ENCODE results near the gene THAP4. TPM values are rescaled to one million over a fixed set of nuclear protein-coding genes. Genes with fewer than 3 reads are reported as not detected.
A peak's percentile ranks its signal among the peaks of the same experiment; 100 is the strongest.
"Not testable (repeated sequence)": the region's sequence is repeated elsewhere in the genome, so short reads cannot be mapped to it uniquely, and the experiment has no call there.

The THAP4 gene
- total RNA-seq, 4 donors from 2014 or later, result 27.3 to 61.2 (median 42.0) TPM

DNA sequence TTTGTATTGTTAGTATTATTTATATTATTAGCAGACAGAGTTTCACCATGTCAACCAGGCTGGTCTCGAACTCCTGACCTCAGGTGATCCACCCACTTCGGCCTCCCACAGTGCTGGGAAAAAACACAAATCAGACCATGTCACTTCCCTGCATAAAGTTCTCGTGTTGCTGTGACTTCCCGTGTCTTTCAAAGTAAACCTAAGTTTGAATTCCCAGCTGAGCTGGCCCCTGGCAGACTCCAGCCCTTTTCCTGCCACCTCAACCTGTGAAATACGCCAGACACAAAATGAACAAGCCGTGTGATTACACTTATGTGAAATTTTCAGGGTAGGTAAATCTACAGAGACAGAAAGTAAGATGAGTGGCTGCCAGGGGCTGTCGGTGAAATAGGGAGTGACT, 70.5 kb downstream of the THAP4 start:
- peaks cover 0 to 22% (median 0%) of the 10 kb centered on the region in 3 donors for H3K36me3 ChIP-seq
- no peaks in the 10 kb centered on the region for H3K27me3 ChIP-seq
- WGBS, 2 donors, result 79 to 86% methylated on average over 7 of the region's 7 CpGs
- no peak for DNase-seq (ENCODE audit: low spot score in 2 of 2)
- no peak overlapping the region for H3K27ac ChIP-seq
- H3K9me3 ChIP-seq, result no peaks in the 10 kb centered on the region
- peaks cover 0 to 43% (median 4%) of the 10 kb centered on the region in 4 donors for H3K4me1 ChIP-seq
- TF ChIP-seq EP300 (IDR thresholded peaks at IDR 0.05) (no peak), POLR2A (IDR thresholded peaks at IDR 0.05) (no peak)
- TF ChIP-seq, protein P1, sequence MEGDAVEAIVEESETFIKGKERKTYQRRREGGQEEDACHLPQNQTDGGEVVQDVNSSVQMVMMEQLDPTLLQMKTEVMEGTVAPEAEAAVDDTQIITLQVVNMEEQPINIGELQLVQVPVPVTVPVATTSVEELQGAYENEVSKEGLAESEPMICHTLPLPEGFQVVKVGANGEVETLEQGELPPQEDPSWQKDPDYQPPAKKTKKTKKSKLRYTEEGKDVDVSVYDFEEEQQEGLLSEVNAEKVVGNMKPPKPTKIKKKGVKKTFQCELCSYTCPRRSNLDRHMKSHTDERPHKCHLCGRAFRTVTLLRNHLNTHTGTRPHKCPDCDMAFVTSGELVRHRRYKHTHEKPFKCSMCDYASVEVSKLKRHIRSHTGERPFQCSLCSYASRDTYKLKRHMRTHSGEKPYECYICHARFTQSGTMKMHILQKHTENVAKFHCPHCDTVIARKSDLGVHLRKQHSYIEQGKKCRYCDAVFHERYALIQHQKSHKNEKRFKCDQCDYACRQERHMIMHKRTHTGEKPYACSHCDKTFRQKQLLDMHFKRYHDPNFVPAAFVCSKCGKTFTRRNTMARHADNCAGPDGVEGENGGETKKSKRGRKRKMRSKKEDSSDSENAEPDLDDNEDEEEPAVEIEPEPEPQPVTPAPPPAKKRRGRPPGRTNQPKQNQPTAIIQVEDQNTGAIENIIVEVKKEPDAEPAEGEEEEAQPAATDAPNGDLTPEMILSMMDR (IDR thresholded peaks at IDR 0.05), result no peak
- no peak overlapping the region for H3K4me3 ChIP-seq

GRCh38 chr2:241566021-241566420, 70.9 kb downstream of the THAP4 start:
- not testable (repeated sequence) for DNase-seq (ENCODE audit: low spot score in 2 of 2)
- 92 to 93% methylated on average over 11 of the region's 11 CpGs for WGBS, 2 donors

GRCh38 chr2:241565411-241565810, 71.5 kb downstream of the THAP4 start:
- WGBS, 2 donors, result 57 to 73% methylated on average over 10 of the region's 10 CpGs
- TF ChIP-seq POLR2A (IDR thresholded peaks at IDR 0.05), result no peak
- no peak for TF ChIP-seq EP300 (IDR thresholded peaks at IDR 0.05)
- TF ChIP-seq, protein P1 (IDR thresholded peaks at IDR 0.05), result no peak
- DNase-seq (ENCODE audit: low spot score in 2 of 2), result no peak
- Histone ChIP-seq H3K9me3 (no peaks in the 10 kb centered on the region), H3K4me3 (no peak overlapping the region), H3K36me3 (peaks cover 0 to 16% (median 0%) of the 10 kb centered on the region in 3 donors), H3K4me1 (peaks cover 0 to 52% (median 11%) of the 10 kb centered on the region in 4 donors), H3K27me3 (no peaks in the 10 kb centered on the region), H3K27ac (peak overlapping the region in 1 of 4 donors; percentile 43)

More at GRCh38 chr2:241566021-241566420, 70.9 kb downstream of the THAP4 start:
- H3K9me3 ChIP-seq, H3K27me3 ChIP-seq, H3K27ac ChIP-seq, H3K4me3 ChIP-seq: not testable (repeated sequence)
- Histone ChIP-seq H3K36me3 (peaks cover 0 to 18% (median 0%) of the 10 kb centered on the region in 3 donors), H3K4me1 (peaks cover 0 to 46% (median 7%) of the 10 kb centered on the region in 4 donors)

GRCh38 chr2:241564596-241565410, 72.2 kb downstream of the THAP4 start:
- 68 to 72% methylated on average over 12 to 17 of the region's 36 CpGs for WGBS, 2 donors
- Histone ChIP-seq H3K27ac (peak overlapping the region in 1 of 4 donors; percentile 43), H3K4me1 (peaks cover 0 to 58% (median 16%) of the 10 kb centered on the region in 4 donors), H3K36me3 (peaks cover 0 to 16% (median 0%) of the 10 kb centered on the region in 3 donors), H3K27me3 (no peaks in the 10 kb centered on the region), H3K9me3 (no peaks in the 10 kb centered on the region), H3K4me3 (no peak overlapping the region)
- TF ChIP-seq EP300 (IDR thresholded peaks at IDR 0.05), result no peak
- TF ChIP-seq POLR2A (IDR thresholded peaks at IDR 0.05), result no peak
- TF ChIP-seq, protein P1 (IDR thresholded peaks at IDR 0.05), result no peak
- no peak for DNase-seq (ENCODE audit: low spot score in 2 of 2)

DNA sequence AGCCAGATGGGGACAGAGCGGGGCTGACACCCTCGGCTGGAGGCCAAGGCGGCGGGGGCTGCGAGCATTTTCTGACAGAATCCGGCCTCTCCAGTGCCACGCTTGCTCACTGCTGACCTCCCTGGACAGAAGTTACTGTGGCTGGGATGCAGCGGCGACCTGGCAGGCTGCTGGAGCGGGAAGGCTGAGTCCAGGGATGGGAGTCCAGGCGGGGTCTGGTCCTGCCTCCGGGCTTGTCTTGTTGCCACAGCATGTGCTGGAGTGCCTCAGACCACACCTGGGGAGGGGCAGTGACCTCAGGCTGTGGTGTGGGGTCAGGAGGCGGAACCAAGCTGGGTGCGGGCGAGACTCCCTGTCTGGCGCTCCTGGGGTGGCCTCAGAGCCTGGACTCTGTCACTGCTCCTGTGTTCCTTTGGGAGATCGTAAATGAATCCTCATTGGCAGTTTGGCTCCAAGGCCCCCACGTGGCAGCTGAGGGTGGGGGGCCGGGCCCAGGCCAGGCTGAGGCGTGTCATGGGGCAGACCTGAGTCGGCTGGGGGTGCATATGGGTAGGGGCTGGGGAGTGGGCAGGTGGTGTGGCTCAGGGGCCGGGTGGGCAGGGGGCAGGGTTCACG, 72.9 kb downstream of the THAP4 start:
- peaks cover 0 to 65% (median 18%) of the 10 kb centered on the region in 4 donors for H3K4me1 ChIP-seq
- 66 to 74% methylated on average over 10 to 15 of the region's 23 CpGs for WGBS, 2 donors
- peaks cover 0 to 16% (median 0%) of the 10 kb centered on the region in 3 donors for H3K36me3 ChIP-seq
- H3K4me3 ChIP-seq, result no peak overlapping the region
- TF ChIP-seq, protein P1 (IDR thresholded peaks at IDR 0.05), result no peak
- TF ChIP-seq EP300 (IDR thresholded peaks at IDR 0.05), result no peak
- TF ChIP-seq POLR2A (IDR thresholded peaks at IDR 0.05), result no peak
- no peaks in the 10 kb centered on the region for H3K27me3 ChIP-seq
- H3K9me3 ChIP-seq, result no peaks in the 10 kb centered on the region
- no peak for DNase-seq (ENCODE audit: low spot score in 2 of 2)
- peak overlapping the region in 1 of 4 donors; percentile 43 for H3K27ac ChIP-seq

Measured in tibial nerve (tissue), 4 donors.